CD4-positive, CD25-positive, alpha-beta regulatory T cell (primary cell): Measurements from ENCODE around the gene KCNK7. TPM values are rescaled to one million over a fixed set of nuclear protein-coding genes. Genes with fewer than 3 reads are reported as not detected.

ENCODE experiments used
- ATAC-seq, 2 donors: fragments of 150-1000 bp; cut with Tn5 transposase; one replicate each; pipeline ENCODE4 v1.10.0; 2021; ENCODE audit warnings: low read depth in 2 of 2, moderate number of reproducible peaks in 2 of 2, moderate library complexity in 1 of 2
- DNase-seq, 3 donors: peaks; one replicate each; pipeline versions ENCODE4 v3.0.0 to v3.0.0-alpha.2; 2012 to 2022; ENCODE audit warnings: mixed read lengths in 1 of 3
- H3K27ac ChIP-seq: one replicate; pipeline ENCODE4 v1.7.0; 2013; ENCODE audit warnings: mild to moderate bottlenecking, low read length; ENCODE audit not compliant: insufficient read depth, poor library complexity, severe bottlenecking
- H3K27me3 ChIP-seq: one replicate; pipeline ENCODE4 v1.7.0; 2013; ENCODE audit warnings: low read length; ENCODE audit not compliant: control insufficient read depth, insufficient read depth
- H3K36me3 ChIP-seq: one replicate; pipeline ENCODE4 v1.7.0; 2013; ENCODE audit warnings: mild to moderate bottlenecking, low read length, moderate library complexity; ENCODE audit not compliant: control insufficient read depth, insufficient read depth
- H3K4me1 ChIP-seq: 2 replicates; pipeline ENCODE4 v1.7.0; 2013; ENCODE audit warnings: mild to moderate bottlenecking, low read length; ENCODE audit not compliant: insufficient read depth, control insufficient read depth, poor library complexity, severe bottlenecking
- H3K4me3 ChIP-seq: one replicate; pipeline ENCODE4 v1.7.0; 2013; ENCODE audit warnings: low read depth, mild to moderate bottlenecking, low read length, moderate library complexity
- H3K9me3 ChIP-seq, 2 experiments: 1 replicate in 1 of 2; 2 replicates in 1 of 2; pipeline ENCODE4 v1.7.0; 2013; ENCODE audit warnings: low read length in 2 of 2, mild to moderate bottlenecking in 1 of 2, moderate library complexity in 1 of 2; ENCODE audit not compliant: control insufficient read depth in 2 of 2
- H3K27ac Mint-ChIP-seq, 3 donors: one replicate each; pipeline ENCODE4 v1.8.0; 2020 to 2022; ENCODE audit warnings: mild to moderate bottlenecking in 3 of 3, mixed read lengths in 3 of 3, moderate library complexity in 2 of 3
- H3K27me3 Mint-ChIP-seq: one replicate; pipeline ENCODE4 v1.8.0; 2022; ENCODE audit warnings: mild to moderate bottlenecking, mixed read lengths
- H3K36me3 Mint-ChIP-seq: one replicate; pipeline ENCODE4 v1.8.0; 2020; ENCODE audit warnings: mixed read lengths
- H3K4me1 Mint-ChIP-seq, 4 donors: one replicate each; pipeline ENCODE4 v1.8.0; 2020 to 2022; ENCODE audit warnings: mixed read lengths in 4 of 4, mild to moderate bottlenecking in 1 of 4
- H3K4me3 Mint-ChIP-seq, 4 donors: one replicate each; pipeline ENCODE4 v1.8.0; 2020 to 2022; ENCODE audit warnings: mild to moderate bottlenecking in 4 of 4, mixed read lengths in 4 of 4, moderate library complexity in 3 of 4
- H3K9me3 Mint-ChIP-seq, 7 donors: one replicate each; pipeline ENCODE4 v1.8.0; 2020 to 2022; ENCODE audit warnings: mixed read lengths in 7 of 7, mild to moderate bottlenecking in 3 of 7, moderate library complexity in 2 of 7
- polyA plus RNA-seq, 4 donors: library from polyadenylated mRNA; unstranded; fragments of 300-500 nt; fragmentation: Illumina TruSeq; gene quantifications; one replicate each; pipeline ENCODE4 v1.2.3, GENCODE V29; 2021
- total RNA-seq: library from RNA; stranded (reverse); gene quantifications from one replicate; pipeline ENCODE4 v1.2.3, GENCODE V29; 2022

Gene KCNK7
- total and polyA plus RNA-seq, 5 donors from 2014 or later, result 0.19 to 5.5 (median 1.1) TPM; not detected in 1

GRCh38 chr11:65547446-65548125 lies 48.0 kb downstream of the KCNK7 start:
- peaks cover 17% of the 10 kb centered on the region for H3K36me3 Mint-ChIP-seq
- ATAC-seq (no peak), DNase-seq (peak in 1 of 3 donors; percentile 46)
- H3K27me3 Mint-ChIP-seq, result no peaks in the 10 kb centered on the region
- H3K4me1 Mint-ChIP-seq, result peaks cover 6 to 77% (median 50%) of the 10 kb centered on the region in 4 donors
- peak overlapping the region in 3 of 4 donors; percentile 67 to 79 (median 78) for H3K4me3 Mint-ChIP-seq
- no peaks in the 10 kb centered on the region for H3K27me3 ChIP-seq
- peaks cover 46% of the 10 kb centered on the region for H3K4me1 ChIP-seq
- no peak overlapping the region for H3K4me3 ChIP-seq
- H3K9me3 ChIP-seq, result no peaks in the 10 kb centered on the region
- peak overlapping the region in 2 of 3 donors; percentile 51 to 81 for H3K27ac Mint-ChIP-seq
- no peaks in the 10 kb centered on the region for H3K36me3 ChIP-seq
- no peaks in the 10 kb centered on the region for H3K9me3 Mint-ChIP-seq
- peak overlapping the region; percentile 76 for H3K27ac ChIP-seq

GRCh38 chr11:65546217-65546958 lies 49.2 kb downstream of the KCNK7 start:
- Mint-ChIP-seq H3K27ac (peak overlapping the region; percentile 81 to 92 (median 83)), H3K9me3 (no peaks in the 10 kb centered on the region), H3K4me3 (peak overlapping the region; percentile 63 to 94 (median 78)), H3K27me3 (no peaks in the 10 kb centered on the region), H3K4me1 (peaks cover 0 to 75% (median 44%) of the 10 kb centered on the region in 4 donors), H3K36me3 (peaks cover 5% of the 10 kb centered on the region)
- Histone ChIP-seq H3K27me3 (no peaks in the 10 kb centered on the region), H3K27ac (peak overlapping the region; percentile 76), H3K4me1 (peaks cover 39% of the 10 kb centered on the region), H3K9me3 (no peaks in the 10 kb centered on the region), H3K36me3 (no peaks in the 10 kb centered on the region), H3K4me3 (no peak overlapping the region)
- DNase-seq (peak; percentile 95 to 98 (median 97)), ATAC-seq (peak; percentile 79 to 83)

- Histone ChIP-seq H3K9me3 (no peaks in the 10 kb centered on the region), H3K36me3 (no peaks in the 10 kb centered on the region), H3K27ac (peak overlapping the region; percentile 76), H3K27me3 (no peaks in the 10 kb centered on the region), H3K4me1 (peaks cover 43% of the 10 kb centered on the region), H3K4me3 (no peak overlapping the region)
- Mint-ChIP-seq H3K27ac (peak overlapping the region; percentile 81 to 92 (median 82)), H3K4me1 (peaks cover 0 to 77% (median 43%) of the 10 kb centered on the region in 4 donors), H3K27me3 (no peaks in the 10 kb centered on the region), H3K36me3 (peaks cover 3% of the 10 kb centered on the region), H3K9me3 (no peaks in the 10 kb centered on the region), H3K4me3 (peak overlapping the region; percentile 15 to 94 (median 71))
- no peak for DNase-seq
- no peak for ATAC-seq
These were observed 49.8 kb downstream of the KCNK7 start for GRCh38 chr11:65545853-65546216.

Other genes starting within 250 kb of the KCNK7 start
- gene TIGD3, start 241.0 kb downstream of the KCNK7 start, total RNA-seq, result 0.37 TPM
- under 1 TPM; 0.19 to 0.90 (median 0.59) TPM for gene TIGD3, start 241.0 kb downstream of the KCNK7 start, polyA plus RNA-seq
- gene SLC25A45, start 213.2 kb downstream of the KCNK7 start, total RNA-seq, result 40.3 TPM
- gene SLC25A45, start 213.2 kb downstream of the KCNK7 start, polyA plus RNA-seq, result 10 to 100 TPM; 11.1 to 16.9 (median 13.8) TPM
- 47.4 TPM for gene FRMD8, start 209.2 kb downstream of the KCNK7 start, total RNA-seq
- 10 to 100 TPM; 48.7 to 55.1 (median 53.9) TPM for gene FRMD8, start 209.2 kb downstream of the KCNK7 start, polyA plus RNA-seq
- gene NEAT1, start 173.0 kb downstream of the KCNK7 start, total RNA-seq, result 890 TPM
- 1 to 10 TPM; 1.4 to 3.1 (median 1.9) TPM for gene NEAT1, start 173.0 kb downstream of the KCNK7 start, polyA plus RNA-seq
- gene MALAT1, start 96.8 kb downstream of the KCNK7 start, total RNA-seq, result 36,047 TPM
- 1,000 to 10,000 TPM; 2,329 to 3,603 (median 2,794) TPM for gene MALAT1, start 96.8 kb downstream of the KCNK7 start, polyA plus RNA-seq
- gene SCYL1, start 70.7 kb downstream of the KCNK7 start, total RNA-seq, result 59.0 TPM
- 10 to 100 TPM; 24.3 to 31.2 (median 29.0) TPM for gene SCYL1, start 70.7 kb downstream of the KCNK7 start, polyA plus RNA-seq
- 132 TPM for gene LTBP3, start 37.4 kb downstream of the KCNK7 start, total RNA-seq
- 10 to 100 TPM in 2 of 4 donors, 1 to 10 TPM in 2; 9.2 to 15.0 (median 11.9) TPM for gene LTBP3, start 37.4 kb downstream of the KCNK7 start, polyA plus RNA-seq
- 34.6 TPM for gene ZNRD2, start 25.3 kb downstream of the KCNK7 start, total RNA-seq
- gene ZNRD2, start 25.3 kb downstream of the KCNK7 start, polyA plus RNA-seq, result 10 to 100 TPM; 64.6 to 84.7 (median 73.1) TPM
- 49.4 TPM for gene FAM89B, start 23.3 kb downstream of the KCNK7 start, total RNA-seq
- gene FAM89B, start 23.3 kb downstream of the KCNK7 start, polyA plus RNA-seq, result 100 to 1,000 TPM in 3 of 4 donors, 10 to 100 TPM in 1; 77.1 to 158 (median 115) TPM
- 143 TPM for gene EHBP1L1, start 19.7 kb downstream of the KCNK7 start, total RNA-seq
- 10 to 100 TPM in 1 of 4 donors, 1 to 10 TPM in 3; 7.8 to 11.6 (median 8.7) TPM for gene EHBP1L1, start 19.7 kb downstream of the KCNK7 start, polyA plus RNA-seq
- gene MAP3K11, start 18.4 kb upstream of the KCNK7 start, total RNA-seq, result 73.1 TPM
- 10 to 100 TPM in 2 of 4 donors, 1 to 10 TPM in 2; 8.1 to 11.6 (median 9.8) TPM for gene MAP3K11, start 18.4 kb upstream of the KCNK7 start, polyA plus RNA-seq
- 61.3 TPM for gene PCNX3, start 20.0 kb upstream of the KCNK7 start, total RNA-seq
- 1 to 10 TPM; 1.9 to 2.6 (median 2.2) TPM for gene PCNX3, start 20.0 kb upstream of the KCNK7 start, polyA plus RNA-seq
- 200 TPM for gene SIPA1, start 42.3 kb upstream of the KCNK7 start, total RNA-seq
- 10 to 100 TPM; 74.7 to 91.5 (median 83.1) TPM for gene SIPA1, start 42.3 kb upstream of the KCNK7 start, polyA plus RNA-seq
- 295 TPM for gene RELA, start 67.1 kb upstream of the KCNK7 start, total RNA-seq
- 10 to 100 TPM; 40.3 to 66.1 (median 53.3) TPM for gene RELA, start 67.1 kb upstream of the KCNK7 start, polyA plus RNA-seq
- gene KAT5, start 116.5 kb upstream of the KCNK7 start, total RNA-seq, result 127 TPM
- 10 to 100 TPM; 45.4 to 62.7 (median 55.7) TPM for gene KAT5, start 116.5 kb upstream of the KCNK7 start, polyA plus RNA-seq
- 28.3 TPM for gene RNASEH2C, start 125.0 kb upstream of the KCNK7 start, total RNA-seq
- gene RNASEH2C, start 125.0 kb upstream of the KCNK7 start, polyA plus RNA-seq, result 10 to 100 TPM; 60.6 to 83.8 (median 72.6) TPM
- 16.8 TPM for gene AP5B1, start 185.2 kb upstream of the KCNK7 start, total RNA-seq
- 10 to 100 TPM in 1 of 4 donors, 1 to 10 TPM in 3; 7.6 to 10.8 (median 9.5) TPM for gene AP5B1, start 185.2 kb upstream of the KCNK7 start, polyA plus RNA-seq
- gene OVOL1, start 191.3 kb upstream of the KCNK7 start, total RNA-seq, result not detected
- gene OVOL1, start 191.3 kb upstream of the KCNK7 start, polyA plus RNA-seq, result not detected
- 0.44 TPM for gene SNX32, start 238.2 kb upstream of the KCNK7 start, total RNA-seq
- gene SNX32, start 238.2 kb upstream of the KCNK7 start, polyA plus RNA-seq, result 1 to 10 TPM in 1 of 4 donors, under 1 TPM in 3; 0.32 to 1.3 (median 0.48) TPM